Raji (cell line): Measurements from ENCODE around the gene PPP1R12C.

Experiments
- POLR2A ChIP-seq: IDR thresholded peaks from 2 replicates; pipeline ENCODE4 v1.6.1; 2011; ENCODE audit warnings: low read depth, low read length, control low read depth; ENCODE audit not compliant: insufficient read depth

The PPP1R12C gene

DNA sequence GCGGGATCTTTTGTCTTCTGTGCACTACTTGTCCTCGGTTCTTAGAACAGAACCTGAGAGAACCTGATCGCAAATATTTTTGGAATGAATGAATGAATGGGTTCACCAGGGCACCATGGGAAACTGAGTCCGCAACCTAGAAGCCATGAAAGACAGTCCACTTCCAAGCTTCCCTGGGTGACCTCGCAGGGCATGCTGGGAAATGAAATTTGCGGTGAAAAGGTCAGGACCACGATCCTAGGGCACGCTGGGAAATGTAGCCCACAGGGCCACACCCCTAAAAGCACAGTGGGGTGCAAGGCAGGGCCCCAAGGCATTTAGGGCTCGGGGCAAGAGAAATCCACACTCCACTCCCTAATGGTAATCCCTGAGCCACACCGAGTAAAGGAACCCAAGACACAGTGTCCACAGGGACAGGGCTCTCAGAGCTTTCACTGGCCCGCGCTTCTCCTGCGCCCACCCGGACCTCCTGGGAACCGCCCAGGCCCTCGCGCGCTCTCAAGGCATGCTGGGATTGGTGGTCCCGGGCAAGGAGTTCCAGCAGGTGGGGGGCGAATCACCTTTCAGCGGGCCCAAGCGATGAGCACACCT, 1.1 kb upstream of the PPP1R12C start:
- no peak for TF ChIP-seq POLR2A

DNA sequence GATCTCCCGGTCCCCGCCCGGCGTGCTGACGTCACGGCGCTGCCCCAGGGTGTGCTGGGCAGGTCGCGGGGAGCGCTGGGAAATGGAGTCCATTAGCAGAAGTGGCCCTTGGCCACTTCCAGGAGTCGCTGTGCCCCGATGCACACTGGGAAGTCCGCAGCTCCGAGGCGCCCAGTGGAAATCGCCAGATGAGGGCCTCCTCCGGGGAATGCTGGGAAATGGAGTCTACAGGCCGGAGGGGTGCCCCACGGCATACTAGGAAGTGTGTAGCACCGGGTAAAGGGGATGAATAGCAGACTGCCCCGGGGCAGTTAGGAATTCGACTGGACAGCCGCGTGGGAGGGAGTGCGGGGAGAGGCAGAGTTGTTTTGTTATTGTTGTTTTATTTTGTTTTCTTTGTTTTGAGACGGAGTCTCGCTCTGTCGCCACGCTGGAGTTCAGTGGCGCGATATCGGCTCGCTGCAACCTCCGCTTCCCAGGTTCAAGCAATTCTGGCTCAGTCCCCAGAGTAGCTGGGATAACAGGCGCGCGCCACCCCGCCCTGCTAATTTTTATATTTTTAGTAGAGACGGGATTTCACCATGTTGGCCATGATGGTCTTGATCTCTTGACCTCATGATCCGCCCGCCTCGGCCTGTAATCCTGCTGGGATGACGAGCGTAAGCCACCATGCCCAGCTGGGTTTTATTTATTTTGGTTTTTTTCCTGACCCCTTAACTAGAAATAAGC, 390 bp upstream of the PPP1R12C start:
- TF ChIP-seq POLR2A: peak; percentile 77

DNA sequence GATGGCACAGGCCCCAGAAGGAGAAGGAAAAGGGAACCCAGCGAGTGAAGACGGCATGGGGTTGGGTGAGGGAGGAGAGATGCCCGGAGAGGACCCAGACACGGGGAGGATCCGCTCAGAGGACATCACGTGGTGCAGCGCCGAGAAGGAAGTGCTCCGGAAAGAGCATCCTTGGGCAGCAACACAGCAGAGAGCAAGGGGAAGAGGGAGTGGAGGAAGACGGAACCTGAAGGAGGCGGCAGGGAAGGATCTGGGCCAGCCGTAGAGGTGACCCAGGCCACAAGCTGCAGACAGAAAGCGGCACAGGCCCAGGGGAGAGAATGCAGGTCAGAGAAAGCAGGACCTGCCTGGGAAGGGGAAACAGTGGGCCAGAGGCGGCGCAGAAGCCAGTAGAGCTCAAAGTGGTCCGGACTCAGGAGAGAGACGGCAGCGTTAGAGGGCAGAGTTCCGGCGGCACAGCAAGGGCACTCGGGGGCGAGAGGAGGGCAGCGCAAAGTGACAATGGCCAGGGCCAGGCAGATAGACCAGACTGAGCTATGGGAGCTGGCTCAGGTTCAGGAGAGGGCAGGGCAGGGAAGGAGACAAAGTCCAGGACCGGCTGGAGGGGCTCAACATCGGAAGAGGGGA, 1.1 kb downstream of the PPP1R12C start:
- TF ChIP-seq POLR2A: peak; percentile 59

DNA sequence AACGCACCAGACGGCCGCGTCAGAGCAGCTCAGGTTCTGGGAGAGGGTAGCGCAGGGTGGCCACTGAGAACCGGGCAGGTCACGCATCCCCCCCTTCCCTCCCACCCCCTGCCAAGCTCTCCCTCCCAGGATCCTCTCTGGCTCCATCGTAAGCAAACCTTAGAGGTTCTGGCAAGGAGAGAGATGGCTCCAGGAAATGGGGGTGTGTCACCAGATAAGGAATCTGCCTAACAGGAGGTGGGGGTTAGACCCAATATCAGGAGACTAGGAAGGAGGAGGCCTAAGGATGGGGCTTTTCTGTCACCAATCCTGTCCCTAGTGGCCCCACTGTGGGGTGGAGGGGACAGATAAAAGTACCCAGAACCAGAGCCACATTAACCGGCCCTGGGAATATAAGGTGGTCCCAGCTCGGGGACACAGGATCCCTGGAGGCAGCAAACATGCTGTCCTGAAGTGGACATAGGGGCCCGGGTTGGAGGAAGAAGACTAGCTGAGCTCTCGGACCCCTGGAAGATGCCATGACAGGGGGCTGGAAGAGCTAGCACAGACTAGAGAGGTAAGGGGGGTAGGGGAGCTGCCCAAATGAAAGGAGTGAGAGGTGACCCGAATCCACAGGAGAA, 1.9 kb downstream of the PPP1R12C start:
- no peak for TF ChIP-seq POLR2A

DNA sequence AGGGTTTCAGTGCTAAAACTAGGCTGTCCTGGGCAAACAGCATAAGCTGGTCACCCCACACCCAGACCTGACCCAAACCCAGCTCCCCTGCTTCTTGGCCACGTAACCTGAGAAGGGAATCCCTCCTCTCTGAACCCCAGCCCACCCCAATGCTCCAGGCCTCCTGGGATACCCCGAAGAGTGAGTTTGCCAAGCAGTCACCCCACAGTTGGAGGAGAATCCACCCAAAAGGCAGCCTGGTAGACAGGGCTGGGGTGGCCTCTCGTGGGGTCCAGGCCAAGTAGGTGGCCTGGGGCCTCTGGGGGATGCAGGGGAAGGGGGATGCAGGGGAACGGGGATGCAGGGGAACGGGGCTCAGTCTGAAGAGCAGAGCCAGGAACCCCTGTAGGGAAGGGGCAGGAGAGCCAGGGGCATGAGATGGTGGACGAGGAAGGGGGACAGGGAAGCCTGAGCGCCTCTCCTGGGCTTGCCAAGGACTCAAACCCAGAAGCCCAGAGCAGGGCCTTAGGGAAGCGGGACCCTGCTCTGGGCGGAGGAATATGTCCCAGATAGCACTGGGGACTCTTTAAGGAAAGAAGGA, 2.8 kb downstream of the PPP1R12C start:
- no peak for TF ChIP-seq POLR2A

DNA sequence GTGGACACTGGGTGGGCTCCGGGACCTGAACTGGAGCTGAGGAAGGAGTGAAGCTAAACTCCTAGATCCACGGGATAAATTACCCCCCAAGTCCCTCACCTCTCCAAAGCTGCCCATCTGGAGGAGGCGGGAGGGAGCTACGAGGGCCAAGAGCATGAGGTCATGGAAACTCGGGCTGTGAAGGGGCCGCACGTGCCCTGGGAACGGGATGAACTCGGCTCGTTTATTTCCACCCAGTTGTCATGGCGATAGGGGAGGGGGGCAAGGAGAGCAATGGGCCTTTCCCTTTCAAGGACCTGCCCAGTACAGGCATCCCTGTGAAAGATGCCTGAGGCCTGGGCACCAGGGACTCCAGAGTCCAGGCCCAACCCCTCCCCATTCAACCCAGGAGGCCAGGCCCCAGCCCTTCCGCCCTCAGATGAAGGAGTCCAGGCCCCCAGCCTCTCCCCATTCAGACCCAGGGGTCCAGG, 3.8 kb downstream of the PPP1R12C start:
- no peak for TF ChIP-seq POLR2A

DNA sequence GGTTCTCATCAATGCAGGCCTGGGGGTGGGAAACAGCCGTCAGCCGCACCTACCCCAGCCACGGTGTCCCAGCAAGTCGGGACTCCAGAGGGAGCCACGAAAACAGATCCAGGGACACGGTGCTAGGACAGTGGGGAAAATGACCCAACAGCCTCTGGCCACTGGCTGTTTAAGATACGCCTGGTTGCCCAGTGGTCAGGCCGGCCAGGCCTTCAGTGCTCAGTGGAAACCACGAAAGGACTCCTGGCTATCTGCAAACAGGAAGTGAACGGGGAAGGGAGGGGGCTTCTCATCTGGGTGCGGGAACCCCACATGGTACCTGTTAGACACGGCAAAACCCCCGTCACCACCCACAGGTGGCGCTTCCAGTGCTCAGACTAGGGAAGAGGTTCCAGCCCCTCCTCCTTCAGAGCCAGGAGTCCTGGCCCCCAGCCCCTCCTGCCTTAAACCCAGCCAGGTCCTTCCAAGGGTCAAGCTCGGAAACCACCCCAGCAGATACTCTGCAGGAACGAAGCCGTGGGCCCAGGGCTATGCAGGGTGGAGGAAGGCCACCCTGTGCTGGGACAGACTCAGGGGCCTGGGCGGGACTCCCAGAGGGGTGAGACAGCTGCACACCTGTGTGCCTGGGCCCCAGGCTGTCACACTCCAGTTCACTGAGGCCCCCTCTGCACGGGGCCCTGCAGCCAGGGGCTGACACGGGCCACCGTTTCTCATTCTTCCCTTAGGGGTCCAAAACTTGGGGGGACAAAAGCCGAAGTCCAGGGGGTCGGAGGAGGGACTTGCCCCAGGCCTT, 4.5 kb downstream of the PPP1R12C start:
- no peak for TF ChIP-seq POLR2A

DNA sequence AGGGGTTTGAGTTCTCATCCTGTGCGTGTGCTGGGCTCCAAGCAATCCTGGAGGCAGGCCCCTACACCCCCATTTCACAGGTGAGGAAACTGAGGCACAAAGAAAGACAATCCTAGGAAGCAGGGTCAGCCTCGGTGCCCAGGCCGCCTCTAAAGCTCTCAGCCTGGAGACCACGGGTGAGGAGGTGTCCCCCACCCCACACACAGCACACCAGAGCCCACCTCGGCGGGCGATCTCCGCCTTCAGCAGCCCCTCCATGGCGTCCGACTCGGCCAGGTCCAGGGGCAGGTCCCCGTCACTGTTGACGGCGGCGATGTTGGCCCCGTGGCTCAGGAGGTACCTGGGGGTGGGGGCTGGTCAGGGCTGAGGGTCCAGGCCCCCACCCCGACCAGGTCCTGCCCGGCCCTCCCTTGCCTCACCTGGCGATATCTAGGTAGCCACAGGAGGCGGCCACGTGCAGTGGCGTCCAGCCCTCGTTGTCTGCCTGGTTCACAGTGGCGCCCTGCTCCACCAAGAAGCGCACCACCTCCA, 5.1 kb downstream of the PPP1R12C start:
- no peak for TF ChIP-seq POLR2A

DNA sequence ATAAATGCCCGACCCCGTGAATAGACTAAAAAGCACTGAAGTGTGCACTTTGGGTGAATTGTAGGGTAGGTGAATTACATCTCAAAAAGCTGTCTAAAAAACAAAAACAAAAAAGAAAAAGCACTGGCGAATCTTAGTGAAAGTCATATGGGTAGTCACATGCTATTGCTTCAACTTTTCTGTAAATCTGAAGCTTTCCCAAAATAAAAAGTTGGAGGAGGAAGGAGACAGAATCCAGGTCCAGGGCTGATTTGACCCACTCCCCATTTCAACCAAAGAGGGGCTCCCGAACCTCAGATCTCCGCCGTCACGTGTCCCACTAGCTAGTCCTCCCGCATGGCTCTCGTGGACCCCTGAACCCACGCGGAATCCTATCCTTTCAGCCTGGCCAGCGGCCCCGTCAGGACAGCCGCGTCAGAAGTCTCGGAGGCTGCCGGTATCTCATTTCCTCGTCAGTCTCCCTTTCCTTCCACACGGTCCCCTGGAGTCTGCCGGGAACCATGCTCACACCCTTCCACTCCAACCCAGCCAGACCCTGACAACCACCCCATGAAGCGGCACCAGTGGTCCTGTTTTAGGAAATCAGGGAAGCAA, 6.1 kb downstream of the PPP1R12C start:
- TF ChIP-seq POLR2A: no peak

DNA sequence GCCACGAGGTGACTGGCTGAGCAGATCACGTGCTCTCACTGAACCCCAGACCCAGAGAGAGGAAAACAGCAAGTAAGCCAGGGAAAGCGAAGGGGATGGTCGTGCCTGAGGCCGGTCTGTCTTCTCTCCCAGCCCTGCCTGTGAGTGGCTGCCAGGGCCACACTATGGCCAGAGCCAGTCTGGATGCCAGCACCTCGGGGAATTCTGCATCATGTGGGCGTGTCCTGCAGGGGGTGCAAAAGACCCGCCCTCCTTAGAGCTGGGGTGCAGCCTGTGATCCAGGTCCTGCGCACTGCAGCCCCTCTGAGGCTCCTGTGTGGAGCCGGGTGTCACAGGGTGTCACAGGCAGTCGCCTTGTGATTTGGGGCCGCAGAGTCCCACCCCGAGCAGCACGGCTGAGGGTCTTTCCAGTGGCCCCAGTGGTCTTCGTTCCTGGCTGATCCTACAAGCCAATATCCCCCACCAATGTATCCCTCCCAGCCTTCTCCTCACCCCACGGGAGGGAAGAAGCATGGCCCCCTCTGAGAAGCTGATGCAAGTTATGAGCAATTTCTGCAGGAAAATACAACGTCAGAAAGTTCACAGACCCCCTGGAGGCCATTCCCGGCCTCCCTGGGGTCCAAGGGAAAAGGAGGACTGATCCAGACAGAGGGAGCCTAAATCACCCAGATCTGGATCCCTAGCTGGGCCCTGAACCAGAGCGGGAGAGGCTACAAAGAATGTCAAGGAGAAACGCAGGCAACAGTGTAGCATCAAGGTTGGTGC, 7.7 kb downstream of the PPP1R12C start:
- no peak for TF ChIP-seq POLR2A

DNA sequence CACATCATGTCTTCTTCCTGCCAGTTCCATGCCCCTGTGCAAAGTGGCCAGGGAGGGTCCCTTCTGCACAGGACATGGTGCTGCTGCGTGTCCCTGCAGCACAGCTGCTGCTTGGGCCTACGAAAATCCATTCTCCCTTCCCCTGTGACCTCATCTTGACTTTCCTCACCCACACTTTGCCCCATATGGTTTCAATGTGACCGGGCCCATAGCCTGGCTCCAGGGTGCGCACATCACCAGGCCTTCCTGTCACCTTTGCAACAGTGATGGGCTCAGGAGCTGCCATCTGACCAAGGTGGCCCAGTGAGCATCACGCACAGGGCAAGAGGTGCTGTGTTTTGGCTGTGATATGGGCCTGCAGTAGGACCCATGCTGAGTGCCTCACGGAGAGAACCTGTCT, 10.8 kb downstream of the PPP1R12C start:
- TF ChIP-seq POLR2A: no peak

DNA sequence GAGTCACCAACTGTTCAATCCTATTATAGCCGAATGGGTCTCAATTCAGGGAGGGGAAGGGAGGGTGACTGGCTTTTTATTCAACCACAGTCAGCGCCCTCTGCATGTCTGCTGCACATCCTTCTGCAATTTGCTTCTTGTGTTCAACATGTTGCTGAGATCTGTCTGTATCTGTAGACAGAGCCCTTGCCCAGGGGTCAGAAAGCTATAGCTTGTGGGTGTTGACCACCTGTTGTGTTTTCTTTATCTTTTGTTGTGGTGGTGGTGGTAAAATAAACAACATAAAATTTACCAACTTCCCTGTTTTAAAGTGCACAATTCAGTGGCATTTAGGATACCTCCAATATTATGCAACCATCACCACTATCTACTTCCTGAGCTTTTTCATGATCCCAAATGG, 12.2 kb downstream of the PPP1R12C start:
- no peak for TF ChIP-seq POLR2A

DNA sequence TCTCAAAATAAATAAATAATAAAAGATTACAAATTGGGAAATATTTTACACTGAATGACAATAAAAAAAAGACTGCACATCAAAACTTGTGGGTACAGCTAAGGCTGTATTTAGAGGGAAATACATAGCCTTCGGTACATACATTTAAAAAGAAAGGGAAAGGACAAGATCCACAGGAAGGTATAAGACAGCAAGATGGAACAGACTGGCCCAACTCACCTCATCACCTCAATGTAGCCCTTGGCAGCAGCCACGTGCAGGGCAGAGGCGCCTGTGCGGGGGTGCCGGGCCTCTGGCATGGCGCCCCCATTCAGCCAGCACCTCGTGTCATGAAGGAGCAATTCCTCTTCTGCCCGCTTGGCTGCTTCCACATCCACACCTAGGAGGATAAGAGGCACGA, 14.2 kb downstream of the PPP1R12C start:
- TF ChIP-seq POLR2A: no peak
